NCI-H187 treated with DMSO at 0.1 percent for 48 hours (cell line): ENCODE results near the gene SMYD3.
"Not testable (repeated sequence)": the region's sequence is repeated elsewhere in the genome, so short reads cannot be mapped to it uniquely, and the experiment has no call there.

ENCODE experiments used
- DNase-seq: peaks from one replicate; lab custom pipeline; 2025; lab: John Stamatoyannopoulos, UW

SMYD3 gene

GRCh38 chr1:246351721-246352120 is 155.4 kb downstream of the SMYD3 start:
- DNase-seq: no peak

GRCh38 chr1:246350745-246351144 is 156.3 kb downstream of the SMYD3 start:
- no peak for DNase-seq

GRCh38 chr1:246343937-246344336 is 163.1 kb downstream of the SMYD3 start:
- DNase-seq: no peak

GRCh38 chr1:246343251-246343650 is 163.8 kb downstream of the SMYD3 start:
- DNase-seq: no peak

DNA sequence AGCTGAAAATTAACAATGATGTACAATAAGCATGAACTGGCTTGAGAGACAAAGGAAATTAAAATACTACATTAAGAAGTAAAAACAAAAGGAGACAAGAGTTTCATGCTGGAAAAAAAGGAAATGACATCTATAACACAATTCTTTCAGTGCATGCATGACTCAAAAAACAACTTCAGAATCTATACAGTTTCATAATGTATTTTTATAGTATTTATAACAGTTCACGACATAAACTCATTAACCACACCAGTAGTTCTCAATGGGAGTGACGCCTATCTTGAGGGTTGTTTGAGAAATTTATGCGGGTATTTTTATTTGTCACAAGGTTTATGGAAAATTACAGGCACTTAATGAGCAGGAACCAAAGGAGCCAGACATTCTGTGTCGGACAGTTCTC is 168.5 kb downstream of the SMYD3 start:
- no peak for DNase-seq

GRCh38 chr1:246338098-246338497 is 169.0 kb downstream of the SMYD3 start:
- DNase-seq: no peak

GRCh38 chr1:246335151-246335550 is 171.9 kb downstream of the SMYD3 start:
- no peak for DNase-seq

- DNase-seq: no peak
Measured at GRCh38 chr1:246333855-246334254, 173.2 kb downstream of the SMYD3 start.

- no peak for DNase-seq
Measured at GRCh38 chr1:246332078-246332477, 175.0 kb downstream of the SMYD3 start.

DNA sequence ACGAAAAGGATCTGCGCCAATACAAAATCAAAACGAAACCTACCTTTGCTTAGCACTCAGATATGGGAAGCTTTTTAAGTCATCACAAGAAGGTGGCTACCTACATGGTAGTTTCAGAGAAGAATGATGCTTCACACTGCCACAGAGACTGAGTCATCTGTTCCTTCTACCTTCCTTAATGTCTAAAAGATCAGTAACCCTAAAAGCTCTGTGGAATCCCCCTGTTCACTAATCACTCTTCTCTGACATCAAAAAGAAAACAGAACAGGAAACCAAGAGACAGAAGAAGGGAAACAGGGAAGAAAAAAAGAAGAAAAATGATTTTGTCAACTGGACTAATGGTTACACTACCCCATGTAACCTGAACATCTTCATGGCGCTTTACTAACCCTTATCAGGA is 177.2 kb downstream of the SMYD3 start:
- DNase-seq: no peak

DNA sequence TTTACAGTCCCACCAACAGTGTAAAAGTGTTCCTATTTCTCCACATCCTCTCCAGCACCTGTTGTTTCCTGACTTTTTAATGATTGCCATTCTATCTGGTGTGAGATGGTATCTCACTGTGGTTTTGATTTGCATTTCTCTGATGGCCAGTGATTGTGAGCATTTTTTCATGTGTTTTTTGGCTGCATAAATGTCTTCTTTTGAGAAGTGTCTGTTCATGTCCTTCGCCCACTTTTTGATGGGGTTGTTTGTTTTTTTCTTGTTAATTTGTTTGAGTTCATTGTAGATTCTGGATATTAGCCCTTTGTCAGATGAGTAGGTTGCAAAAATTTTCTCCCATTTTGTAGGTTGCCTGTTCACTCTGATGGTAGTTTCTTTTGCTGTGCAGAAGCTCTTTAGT is 177.8 kb downstream of the SMYD3 start:
- DNase-seq: not testable (repeated sequence)

DNA sequence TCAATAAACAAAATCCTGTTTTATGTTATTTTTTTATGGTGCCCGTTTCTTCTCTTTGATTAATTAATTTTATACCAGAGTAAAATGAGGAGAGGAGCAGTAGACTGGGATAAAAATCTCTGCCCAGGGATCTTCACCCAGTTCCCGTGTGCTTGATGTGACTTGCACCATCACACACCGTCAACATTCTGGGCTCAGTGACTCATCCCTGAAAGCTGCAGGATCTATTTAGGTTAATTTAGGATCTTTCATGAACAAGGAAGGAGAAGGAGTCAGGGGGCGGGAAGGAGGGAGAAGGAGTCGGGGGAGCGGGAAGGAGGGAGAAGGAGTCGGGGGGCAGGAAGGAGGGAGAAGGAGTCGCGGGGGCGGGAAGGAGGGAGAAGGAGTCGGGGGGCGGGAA is 182.4 kb downstream of the SMYD3 start:
- DNase-seq: no peak

DNA sequence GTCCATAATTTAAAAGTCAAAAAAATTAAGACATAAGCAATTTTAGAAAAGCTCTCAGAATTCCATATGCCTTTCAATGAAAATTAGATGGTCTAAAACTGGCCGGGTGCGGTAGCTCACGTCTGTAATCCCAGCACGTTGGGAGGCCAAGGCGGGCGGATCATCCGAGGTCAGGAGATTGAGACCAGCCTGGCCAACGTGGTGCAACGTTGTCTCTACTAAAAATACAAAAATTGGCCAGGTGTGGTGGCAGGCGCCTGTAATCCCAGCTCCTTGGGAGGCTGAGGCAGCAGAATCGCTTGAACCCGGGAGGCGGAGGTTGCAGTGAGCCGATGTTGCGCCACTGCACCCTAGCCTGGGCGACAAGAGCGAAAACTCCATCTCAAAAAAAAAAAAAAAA is 183.0 kb downstream of the SMYD3 start:
- DNase-seq: not testable (repeated sequence)

GRCh38 chr1:246320286-246320685 is 186.8 kb downstream of the SMYD3 start:
- no peak for DNase-seq

GRCh38 chr1:246319083-246319714 is 187.9 kb downstream of the SMYD3 start:
- DNase-seq: no peak

GRCh38 chr1:246318622-246319021 is 188.5 kb downstream of the SMYD3 start:
- no peak for DNase-seq

- no peak for DNase-seq
Measured at GRCh38 chr1:246318036-246318359, 189.1 kb downstream of the SMYD3 start.

- DNase-seq: no peak
Measured at GRCh38 chr1:246317332-246318035, 189.6 kb downstream of the SMYD3 start.

GRCh38 chr1:246311461-246311860 is 195.6 kb downstream of the SMYD3 start:
- DNase-seq: no peak

- no peak for DNase-seq
Measured at GRCh38 chr1:246309247-246309884, 197.7 kb downstream of the SMYD3 start.

DNA sequence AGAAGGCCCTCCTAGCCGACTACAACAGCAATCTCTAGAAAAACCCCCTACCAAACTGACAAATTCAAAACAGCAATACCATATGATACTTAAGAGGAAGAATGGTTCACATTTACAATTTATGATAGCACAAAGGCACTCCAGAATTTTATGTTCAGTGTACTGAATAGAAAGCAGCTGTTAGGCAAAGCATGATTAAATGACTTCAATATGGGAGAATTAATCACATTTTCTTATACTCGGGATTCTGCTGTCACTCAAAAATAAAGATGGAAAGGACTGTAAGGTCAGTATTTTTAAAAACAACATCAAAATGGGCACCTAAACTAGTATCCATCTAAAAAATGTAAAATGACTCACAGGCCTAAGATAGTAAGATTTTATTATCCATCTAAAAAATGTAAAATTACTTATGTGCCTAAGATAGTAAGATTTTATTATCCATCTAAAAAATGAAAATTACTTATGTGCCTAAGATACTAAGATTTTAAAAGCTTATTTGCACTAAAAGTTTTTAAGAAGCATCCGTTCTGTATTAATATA is 198.5 kb downstream of the SMYD3 start:
- DNase-seq: no peak

GRCh38 chr1:246306415-246307037 is 200.6 kb downstream of the SMYD3 start:
- no peak for DNase-seq
